Nephron progenitor cell (in vitro differentiated cells): ENCODE measurements around the gene PRKAG1.

ENCODE experiments used
- DNase-seq: peaks from one replicate; pipeline ENCODE4 v3.0.0; 2021
- H3K27ac Mint-ChIP-seq: 2 replicates; pipeline ENCODE4 v1.8.0; 2021; ENCODE audit warnings: mild to moderate bottlenecking, moderate library complexity, mixed read lengths
- H3K27me3 Mint-ChIP-seq: 2 replicates; pipeline ENCODE4 v1.8.0; 2021; ENCODE audit warnings: mild to moderate bottlenecking, low read depth, mixed read lengths; ENCODE audit not compliant: poor library complexity
- H3K36me3 Mint-ChIP-seq: 2 replicates; pipeline ENCODE4 v1.8.0; 2021; ENCODE audit warnings: low read depth, mixed read lengths
- H3K4me1 Mint-ChIP-seq: 2 replicates; pipeline ENCODE4 v1.8.0; 2021; ENCODE audit warnings: mixed read lengths
- H3K4me3 Mint-ChIP-seq: 2 replicates; pipeline ENCODE4 v1.8.0; 2021; ENCODE audit warnings: mild to moderate bottlenecking, moderate library complexity, mixed read lengths
- H3K9me3 Mint-ChIP-seq: 2 replicates; pipeline ENCODE4 v1.8.0; 2021; ENCODE audit warnings: mild to moderate bottlenecking, moderate library complexity, mixed read lengths
- CTCF ChIP-seq: fragments of 200-600 bp; sonication (generic); IDR thresholded peaks from 2 replicates; pipeline ENCODE4 v1.5.0; 2021; ENCODE audit warnings: antibody characterized with exemption

PRKAG1 gene

DNA sequence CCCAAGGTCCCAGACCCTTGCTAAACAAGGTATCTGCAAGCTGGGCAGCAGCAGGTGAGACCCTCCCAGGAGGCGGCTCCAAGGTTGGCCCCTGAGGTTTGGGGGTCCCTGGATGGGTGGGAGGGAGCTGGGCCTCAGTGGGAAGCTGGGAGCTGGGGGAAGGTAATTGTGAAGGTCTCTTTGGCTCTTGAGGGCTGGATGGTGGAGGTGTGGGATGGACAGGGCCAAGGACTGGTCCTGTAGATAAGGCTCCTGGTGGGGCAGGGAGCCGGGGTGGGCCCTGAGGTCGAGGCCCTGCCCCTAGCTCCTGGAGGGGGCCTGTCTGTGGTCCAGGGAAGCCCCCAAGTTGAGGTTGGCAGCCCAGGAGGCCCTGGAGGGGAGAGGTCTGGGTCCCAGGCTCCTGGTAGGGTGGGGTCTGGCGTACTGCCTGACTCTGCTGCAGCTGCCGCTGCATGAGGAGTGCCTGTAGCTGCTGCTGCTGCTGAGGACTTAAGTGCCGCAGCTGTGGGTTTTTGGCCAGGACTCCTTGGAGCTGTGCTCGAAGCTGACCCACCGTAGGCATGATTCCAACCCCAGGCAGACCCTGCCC is 13.1 kb upstream of the PRKAG1 start:
- TF ChIP-seq CTCF: no peak
- no peak for DNase-seq
- H3K4me3 Mint-ChIP-seq: no peak overlapping the region
- no peak overlapping the region for H3K27ac Mint-ChIP-seq
- H3K36me3 Mint-ChIP-seq: peaks cover 50% of the 10 kb centered on the region
- no peaks in the 10 kb centered on the region for H3K27me3 Mint-ChIP-seq
- no peaks in the 10 kb centered on the region for H3K4me1 Mint-ChIP-seq
- H3K9me3 Mint-ChIP-seq: no peaks in the 10 kb centered on the region

GRCh38 chr12:49030714-49031572 is 12.4 kb upstream of the PRKAG1 start:
- Mint-ChIP-seq H3K9me3 (no peaks in the 10 kb centered on the region), H3K4me1 (no peaks in the 10 kb centered on the region), H3K4me3 (no peak overlapping the region), H3K36me3 (peaks cover 50% of the 10 kb centered on the region), H3K27me3 (no peaks in the 10 kb centered on the region), H3K27ac (no peak overlapping the region)
- DNase-seq: no peak
- no peak for TF ChIP-seq CTCF

DNA sequence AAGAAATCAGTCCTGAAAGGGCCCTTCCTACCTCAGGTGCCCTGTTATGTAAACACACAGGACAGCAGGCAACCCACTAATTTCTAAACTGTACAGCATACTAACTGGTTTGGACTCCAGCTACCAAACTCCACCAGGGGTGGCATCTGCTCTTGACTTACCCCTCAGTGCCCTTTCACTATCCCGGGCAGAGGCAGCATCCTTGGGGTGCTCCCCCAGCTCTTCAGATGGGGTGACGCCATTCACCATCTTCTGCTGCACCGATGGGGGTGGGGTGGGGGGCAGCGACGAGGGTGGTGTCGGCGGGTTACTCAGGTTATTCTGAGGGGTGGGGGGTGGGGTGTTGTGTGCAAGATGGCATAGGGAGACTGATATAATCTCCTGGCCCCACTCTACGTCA is 11.5 kb upstream of the PRKAG1 start:
- Mint-ChIP-seq H3K27ac (no peak overlapping the region), H3K27me3 (no peaks in the 10 kb centered on the region), H3K36me3 (peaks cover 53% of the 10 kb centered on the region), H3K4me1 (no peaks in the 10 kb centered on the region), H3K9me3 (no peaks in the 10 kb centered on the region), H3K4me3 (no peak overlapping the region)
- DNase-seq: no peak
- no peak for TF ChIP-seq CTCF

DNA sequence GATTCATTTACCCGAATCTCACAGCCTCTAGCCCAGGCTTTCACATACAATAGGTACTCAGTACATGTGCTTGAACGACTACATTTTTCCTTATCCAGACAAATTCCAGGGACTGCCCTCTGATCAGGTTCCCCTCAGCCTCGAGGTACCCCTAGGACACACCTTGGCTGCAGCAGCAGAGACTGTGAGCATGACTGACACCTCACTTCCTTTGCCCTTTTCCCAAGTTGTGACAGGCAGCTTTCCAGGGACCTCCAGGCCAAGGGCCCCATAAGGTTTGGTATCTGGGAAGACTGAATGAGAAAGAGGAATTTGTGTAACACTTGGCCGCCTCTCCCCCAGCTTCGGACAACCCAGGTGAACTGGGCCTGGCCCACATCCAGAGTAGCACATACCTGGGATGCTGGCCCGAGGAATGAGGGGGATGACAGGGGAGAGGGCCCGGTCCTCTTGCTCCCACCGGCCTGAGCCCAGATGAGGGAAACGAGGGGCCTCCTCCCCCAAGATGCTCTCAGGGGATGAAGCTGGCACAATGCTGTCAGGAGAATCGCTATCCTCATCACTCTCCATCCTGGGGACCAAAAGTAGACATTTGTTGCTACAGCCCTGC is 10.2 kb upstream of the PRKAG1 start:
- H3K27me3 Mint-ChIP-seq: no peaks in the 10 kb centered on the region
- no peak overlapping the region for H3K4me3 Mint-ChIP-seq
- DNase-seq: no peak
- H3K9me3 Mint-ChIP-seq: no peaks in the 10 kb centered on the region
- TF ChIP-seq CTCF: no peak
- H3K36me3 Mint-ChIP-seq: peaks cover 54% of the 10 kb centered on the region
- H3K4me1 Mint-ChIP-seq: no peaks in the 10 kb centered on the region
- H3K27ac Mint-ChIP-seq: no peak overlapping the region

DNA sequence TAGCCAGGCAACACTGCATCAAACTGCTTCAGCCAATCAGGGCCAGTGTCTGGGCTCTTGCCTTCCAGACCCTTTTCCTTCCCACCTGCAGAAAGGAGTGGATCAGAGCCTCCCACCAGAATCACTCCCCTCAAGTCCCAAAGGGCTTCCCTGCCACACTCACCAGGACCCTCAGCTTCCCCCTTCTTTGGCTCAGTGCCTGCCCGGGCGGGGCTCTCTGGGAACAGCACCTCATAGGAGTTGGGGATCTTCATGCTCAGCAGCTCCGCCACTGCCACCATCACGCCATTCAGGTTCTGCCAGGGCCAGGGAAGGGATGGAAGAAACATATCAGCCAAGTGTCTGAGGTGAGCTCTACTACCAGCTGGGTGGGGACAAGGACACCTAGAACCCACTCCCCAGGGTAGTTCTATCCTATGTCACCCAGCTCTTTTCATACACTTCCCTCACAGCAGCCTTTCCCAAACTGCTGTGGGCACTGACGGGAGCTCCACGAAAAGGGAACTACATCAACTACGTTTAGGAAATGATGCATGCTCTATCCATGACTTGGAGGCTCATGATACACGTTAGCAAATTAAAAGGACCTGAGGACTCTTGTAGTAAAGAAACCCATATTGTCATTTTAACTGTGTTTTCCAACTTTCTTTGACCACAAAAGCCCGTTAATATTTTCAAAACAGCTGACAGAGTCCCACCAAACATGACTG is 9.4 kb upstream of the PRKAG1 start:
- H3K9me3 Mint-ChIP-seq: no peaks in the 10 kb centered on the region
- no peaks in the 10 kb centered on the region for H3K27me3 Mint-ChIP-seq
- H3K4me1 Mint-ChIP-seq: no peaks in the 10 kb centered on the region
- H3K27ac Mint-ChIP-seq: peak overlapping the region; percentile 77
- H3K4me3 Mint-ChIP-seq: no peak overlapping the region
- no peak for DNase-seq
- no peak for TF ChIP-seq CTCF
- H3K36me3 Mint-ChIP-seq: peaks cover 61% of the 10 kb centered on the region
